ENCODE results near the gene WNT7A.

WNT7A gene

GRCh38 chr3:13793451-13793850, 86.4 kb downstream of the WNT7A start:
- DNase-seq (ENCODE audit: low read depth in 3 of 3), result no peak

- DNase-seq (ENCODE audit: low read depth in 3 of 3), result no peak
Measured at GRCh38 chr3:13792512-13793371, 87.1 kb downstream of the WNT7A start.

GRCh38 chr3:13792051-13792490, 87.8 kb downstream of the WNT7A start:
- DNase-seq (ENCODE audit: low read depth in 3 of 3), result no peak

GRCh38 chr3:13791198-13792050, 88.4 kb downstream of the WNT7A start:
- DNase-seq (ENCODE audit: low read depth in 3 of 3), result no peak

- DNase-seq (ENCODE audit: low read depth in 3 of 3), result no peak
Measured at GRCh38 chr3:13790376-13791197, 89.3 kb downstream of the WNT7A start.

- no peak for DNase-seq (ENCODE audit: low read depth in 3 of 3)
Measured at GRCh38 chr3:13788522-13789424, 91.1 kb downstream of the WNT7A start.

GRCh38 chr3:13787533-13788132, 92.2 kb downstream of the WNT7A start:
- DNase-seq (ENCODE audit: low read depth in 3 of 3), result no peak

- no peak for DNase-seq (ENCODE audit: low read depth in 3 of 3)
Measured at GRCh38 chr3:13786811-13787210, 93.1 kb downstream of the WNT7A start.

GRCh38 chr3:13785853-13786436, 93.9 kb downstream of the WNT7A start:
- DNase-seq (ENCODE audit: low read depth in 3 of 3), result no peak

GRCh38 chr3:13785351-13785750, 94.5 kb downstream of the WNT7A start:
- no peak for DNase-seq (ENCODE audit: low read depth in 3 of 3)

GRCh38 chr3:13783476-13783875, 96.4 kb downstream of the WNT7A start:
- no peak for DNase-seq (ENCODE audit: low read depth in 3 of 3)

- no peak for DNase-seq (ENCODE audit: low read depth in 3 of 3)
Measured at GRCh38 chr3:13782501-13782900, 97.4 kb downstream of the WNT7A start.

GRCh38 chr3:13781417-13781816, 98.5 kb downstream of the WNT7A start:
- no peak for DNase-seq (ENCODE audit: low read depth in 3 of 3)

GRCh38 chr3:13780432-13781176, 99.3 kb downstream of the WNT7A start:
- no peak for DNase-seq (ENCODE audit: low read depth in 3 of 3)

GRCh38 chr3:13776253-13777050, 103.4 kb downstream of the WNT7A start:
- no peak for DNase-seq (ENCODE audit: low read depth in 3 of 3)

- DNase-seq (ENCODE audit: low read depth in 3 of 3), result no peak
Measured at GRCh38 chr3:13772885-13773745, 106.8 kb downstream of the WNT7A start.

- DNase-seq (ENCODE audit: low read depth in 3 of 3), result no peak
Measured at GRCh38 chr3:13772321-13772745, 107.5 kb downstream of the WNT7A start.
